HCT116 (cell line): Measurements from ENCODE around the gene TMA16. TPM values are rescaled to one million over a fixed set of nuclear protein-coding genes. Genes with fewer than 3 reads are reported as not detected.

ENCODE experiments used
- ATAC-seq: fragments of 200-7000 bp; cut with Tn5 transposase; 2 replicates; pipeline ENCODE4 v1.9.1; 2020; ENCODE audit warnings: mild to moderate bottlenecking, moderate library complexity
- BruUV-seq: library from RNA; stranded (reverse); fragments of 400-500 nt; replicated peaks from 2 replicates; lab custom pipeline; 2021; lab: Mats Ljungman, UMichigan
- CTCF ChIA-PET: fragments of 300-600 bp; sonication (Branson Sonifier 250); formaldehyde crosslinking; loops from one replicate; lab custom pipeline; 2021; ENCODE audit warnings: antibody characterized with exemption; lab: Charles Lee
- POLR2A ChIA-PET: fragments of 300-600, 350-600 bp; sonication (Branson Sonifier 250); formaldehyde crosslinking; loops from one replicate; lab custom pipeline; 2021; ENCODE audit warnings: antibody characterized with exemption; lab: Charles Lee
- RAD21 ChIA-PET, 2 experiments: fragments of 300-600 bp; sonication (Branson Sonifier 250); formaldehyde crosslinking; loops; one replicate each; lab custom pipeline; 2023; ENCODE audit warnings: low total read pairs in 2 of 2; ENCODE audit not compliant: uncharacterized antibody in 2 of 2, unreplicated experiment in 2 of 2, low non-redundant PET in 1 of 2; lab: Charles Lee
- DNase-seq: peaks from one replicate; pipeline ENCODE4 v3.0.0-alpha.2; 2010; ENCODE audit warnings: low read depth, low spot score
- H2AFZ ChIP-seq: fragments of 200-600 bp; shearing (Covaris generic), sonication (generic); 2 replicates; pipeline ENCODE4 v1.6.1; 2017; ENCODE audit warnings: low read depth, mixed run types, mixed read lengths, antibody characterized with exemption, low read length; ENCODE audit not compliant: poor library complexity, severe bottlenecking
- H3K27ac ChIP-seq: 2 replicates; pipeline ENCODE4 v1.5.1; 2012; ENCODE audit warnings: low read depth, low read length
- H3K27me3 ChIP-seq: fragments of 200-600 bp; sonication (generic); 2 replicates; pipeline ENCODE4 v1.6.1; 2016; ENCODE audit warnings: mixed run types, low read length, mixed read lengths; ENCODE audit not compliant: insufficient read depth
- H3K36me3 ChIP-seq, 2 experiments: fragments of 200-500 bp in 1 of 2; fragments of 200-600 bp in 1 of 2; sonication (Bioruptor generic) in 1 of 2; sonication (generic) in 1 of 2; 2 replicates each; pipeline versions ENCODE4 v1.5.1 to v1.6.1; 2014 to 2016; ENCODE audit warnings: low read length in 2 of 2, inconsistent platforms in 1 of 2, mixed read lengths in 1 of 2, mixed run types in 1 of 2; ENCODE audit not compliant: insufficient read depth in 2 of 2, control insufficient read depth in 1 of 2
- H3K4me1 ChIP-seq, 2 experiments: fragments of 200-600 bp in 1 of 2; sonication (generic) in 1 of 2; 2 replicates each; pipeline versions ENCODE4 v1.5.1 to v1.6.1; 2012 to 2017; ENCODE audit warnings: low read length in 2 of 2, inconsistent platforms in 1 of 2, mild to moderate bottlenecking in 1 of 2, mixed read lengths in 1 of 2, mixed run types in 1 of 2, moderate library complexity in 1 of 2; ENCODE audit not compliant: insufficient read depth in 2 of 2, control insufficient read depth in 1 of 2
- H3K4me2 ChIP-seq: fragments of 200-600 bp; sonication (generic); 2 replicates; pipeline ENCODE4 v1.6.1; 2017; ENCODE audit warnings: mixed run types, low read length, mixed read lengths
- H3K4me3 ChIP-seq, 2 experiments: fragments of 200-600 bp in 1 of 2; sonication (generic) in 1 of 2; replicated peaks in 1 of 2; 2 replicates each; pipeline ENCODE4 v1.5.1; 2011 to 2016; ENCODE audit warnings: low read length in 2 of 2, control low read depth in 1 of 2, low read depth in 1 of 2, mild to moderate bottlenecking in 1 of 2, mixed read lengths in 1 of 2, mixed run types in 1 of 2
- H3K79me2 ChIP-seq: fragments of 200-600 bp; sonication (generic); 2 replicates; pipeline ENCODE4 v1.6.1; 2017; ENCODE audit warnings: mild to moderate bottlenecking, mixed run types, low read length, moderate library complexity, mixed read lengths; ENCODE audit not compliant: insufficient read depth
- H3K9ac ChIP-seq: fragments of 200-600 bp; sonication (generic); 2 replicates; pipeline ENCODE4 v1.6.1; 2016; ENCODE audit warnings: low read length, mixed read lengths
- H3K9me2 ChIP-seq: fragments of 200-600 bp; sonication (generic), shearing (Covaris generic); 2 replicates; pipeline ENCODE4 v1.6.1; 2017; ENCODE audit warnings: mixed run types, mild to moderate bottlenecking, moderate library complexity; ENCODE audit not compliant: insufficient read depth
- H3K9me3 ChIP-seq, 2 experiments: fragments of 200-500 bp in 1 of 2; fragments of 200-600 bp in 1 of 2; sonication (Bioruptor generic) in 1 of 2; sonication (generic) in 1 of 2; 2 replicates each; pipeline ENCODE4 v1.6.1; 2014 to 2017; ENCODE audit warnings: low read length in 2 of 2, mixed read lengths in 2 of 2, inconsistent platforms in 1 of 2, low read depth in 1 of 2, mild to moderate bottlenecking in 1 of 2, mixed run types in 1 of 2, moderate library complexity in 1 of 2; ENCODE audit not compliant: control insufficient read depth in 1 of 2, insufficient read depth in 1 of 2
- H4K20me1 ChIP-seq: fragments of 200-600 bp; sonication (generic), shearing (Covaris generic); 2 replicates; pipeline ENCODE4 v1.6.1; 2017; ENCODE audit warnings: mixed run types, mild to moderate bottlenecking, moderate library complexity; ENCODE audit not compliant: insufficient read depth
- ATF3 ChIP-seq: IDR thresholded peaks from 2 replicates; pipeline ENCODE4 v1.6.1; 2012
- CEBPB ChIP-seq: IDR thresholded peaks from 2 replicates; pipeline ENCODE4 v1.6.1; 2012; ENCODE audit warnings: low read depth
- CTCF ChIP-seq, 3 experiments: fragments of 200-600 bp in 1 of 3; sonication (generic) in 1 of 3; IDR thresholded peaks in 2 of 3; conservative IDR thresholded peaks in 1 of 3; 2 replicates each; pipeline ENCODE4 v1.5.1; 2012 to 2017; ENCODE audit warnings: low read depth in 2 of 3, low read length in 2 of 3, antibody characterized with exemption in 1 of 3, borderline replicate concordance in 1 of 3, control low read depth in 1 of 3, mild to moderate bottlenecking in 1 of 3, mixed read lengths in 1 of 3, mixed run types in 1 of 3, moderate library complexity in 1 of 3; ENCODE audit not compliant: insufficient read depth in 1 of 3
- EGR1 ChIP-seq: IDR thresholded peaks from 2 replicates; pipeline ENCODE4 v1.6.1; 2012; ENCODE audit warnings: low read depth
- ELF1 ChIP-seq: IDR thresholded peaks from 2 replicates; pipeline ENCODE4 v1.6.1; 2012; ENCODE audit warnings: low read depth, borderline replicate concordance
- JUND ChIP-seq: IDR thresholded peaks from 2 replicates; pipeline ENCODE4 v1.6.1; 2012
- MAX ChIP-seq: IDR thresholded peaks from 2 replicates; pipeline ENCODE4 v1.6.1; 2012
- POLR2AphosphoS5 ChIP-seq: IDR thresholded peaks from 2 replicates; pipeline ENCODE4 v1.6.1; 2011; ENCODE audit warnings: mild to moderate bottlenecking, low read depth, low read length, moderate library complexity
- RAD21 ChIP-seq: IDR thresholded peaks from 2 replicates; pipeline ENCODE4 v1.6.1; 2012; ENCODE audit warnings: low read depth, mild to moderate bottlenecking
- SIN3A ChIP-seq: IDR thresholded peaks from 2 replicates; pipeline ENCODE4 v1.6.1; 2012; ENCODE audit warnings: low read depth
- SP1 ChIP-seq: IDR thresholded peaks from 2 replicates; pipeline ENCODE4 v1.6.1; 2012; ENCODE audit warnings: low read depth
- SRF ChIP-seq: IDR thresholded peaks from 2 replicates; pipeline ENCODE4 v1.6.1; 2012; ENCODE audit warnings: low read depth
- TCF7L2 ChIP-seq: IDR thresholded peaks from 2 replicates; pipeline ENCODE4 v1.7.0; 2011; ENCODE audit warnings: borderline replicate concordance, inconsistent platforms; ENCODE audit not compliant: insufficient read depth, insufficient read length; ENCODE audit errors: extremely low read depth
- ZBTB33 ChIP-seq: IDR thresholded peaks from 2 replicates; pipeline ENCODE4 v1.6.1; 2011; ENCODE audit warnings: mild to moderate bottlenecking, low read length, moderate library complexity; ENCODE audit not compliant: insufficient replicate concordance; ENCODE audit errors: extremely low read depth
- intact Hi-C: fragments of 100-400 bp; cut with micrococcal nuclease; formaldehyde crosslinking; loops from 2 replicates; pipeline ENCODE4 v1.10.0; 2022
- total RNA-seq: library from RNA; stranded (reverse); gene quantifications from one replicate; pipeline ENCODE4 v1.2.1, GENCODE V29; 2021; ENCODE audit not compliant: unreplicated experiment

The TMA16 gene
- total RNA-seq, 1 experiment from 2014 or later: 52.7 TPM

GRCh38 chr4:163556177-163556576 is 61.7 kb downstream of the TMA16 start:
- Histone ChIP-seq H3K4me3 (no peak overlapping the region), H4K20me1 (no peaks in the 10 kb centered on the region), H3K9me2 (no peaks in the 10 kb centered on the region), H3K27ac (no peak overlapping the region), H3K4me2 (no peak overlapping the region), H3K4me1 (no peaks in the 10 kb centered on the region), H3K9ac (no peak overlapping the region), H3K36me3 (no peaks in the 10 kb centered on the region), H3K79me2 (no peaks in the 10 kb centered on the region), H3K27me3 (no peaks in the 10 kb centered on the region), H3K9me3 (no peaks in the 10 kb centered on the region), H2AFZ (no peak overlapping the region)
- CTCF ChIA-PET: interaction anchor here (0.7 to 2.3 kb wide), 11 partner anchors 16 to 1176 kb away, joined by 3 to 8 read pairs (median 4); no protein-coding TSS in a partner anchor
- POLR2A ChIA-PET: no interaction called here
- intact Hi-C loops: loop anchor here (5.0 to 10.0 kb wide), 3 partner anchors 116 to 1439 kb away; no protein-coding TSS in a partner anchor
- RAD21 ChIA-PET: interaction anchor here (0.8 to 1.2 kb wide), 4 partner anchors 125 to 458 kb away, joined by 3 read pairs; no protein-coding TSS in a partner anchor
- peak in 2 of 3 experiments; percentile 14 to 25; a peak in 2 of 6 replicates for TF ChIP-seq CTCF (IDR thresholded peaks at IDR 0.05 in 2 of 3, conservative IDR thresholded peaks at IDR 0.05 in 1 of 3; ENCODE audit: borderline replicate concordance in 1 of 3, insufficient read depth in 1 of 3, low read depth in 2 of 3, low read length in 2 of 3)
- TF ChIP-seq RAD21: peak; percentile 55
- TF ChIP-seq JUND: no peak
- ATAC-seq (no peak), DNase-seq (no peak)
- no TSS peak for BruUV-seq

GRCh38 chr4:163556650-163557391 is 62.3 kb downstream of the TMA16 start:
- Histone ChIP-seq H3K4me3 (no peak overlapping the region), H3K27me3 (no peaks in the 10 kb centered on the region), H3K9me3 (no peaks in the 10 kb centered on the region), H3K4me2 (no peak overlapping the region), H4K20me1 (no peaks in the 10 kb centered on the region), H3K4me1 (no peaks in the 10 kb centered on the region), H3K9me2 (no peaks in the 10 kb centered on the region), H3K9ac (no peak overlapping the region), H3K79me2 (no peaks in the 10 kb centered on the region), H2AFZ (no peak overlapping the region), H3K27ac (no peak overlapping the region), H3K36me3 (no peaks in the 10 kb centered on the region)
- ATAC-seq: no peak
- BruUV-seq: no TSS peak
- ChIA-PET RAD21 (interaction anchor here (1.1 to 1.2 kb wide), 2 partner anchors 456 to 458 kb away, joined by 3 read pairs; no protein-coding TSS in a partner anchor), POLR2A (no interaction called here), CTCF (interaction anchor here (1.0 to 2.3 kb wide), 9 partner anchors 124 to 1175 kb away, joined by 3 to 8 read pairs (median 4); no protein-coding TSS in a partner anchor)
- DNase-seq: no peak
- intact Hi-C loops: loop anchor here (5.0 to 10.0 kb wide), 3 partner anchors 115 to 1438 kb away; no protein-coding TSS in a partner anchor
- TF ChIP-seq SP1: no peak
- no peak for TF ChIP-seq SRF
- TF ChIP-seq MAX: no peak
- no peak for TF ChIP-seq ATF3
- TF ChIP-seq RAD21: no peak
- no peak for TF ChIP-seq JUND
- no peak for TF ChIP-seq ZBTB33
- TF ChIP-seq EGR1: no peak
- no peak for TF ChIP-seq CEBPB
- no peak for TF ChIP-seq TCF7L2
- no peak for TF ChIP-seq SIN3A
- no peak for TF ChIP-seq POLR2AphosphoS5
- TF ChIP-seq ELF1: no peak
